Ascending aorta (tissue), 2 donors: ENCODE measurements around the gene GRIK3. TPM values are rescaled to one million over a fixed set of nuclear protein-coding genes. Genes with fewer than 3 reads are reported as not detected.

Experiments
- DNase-seq, 2 donors: peaks; one replicate each; pipeline ENCODE4 v3.0.0-alpha.2; 2019; ENCODE audit warnings: low spot score in 2 of 2
- H3K27ac ChIP-seq, 2 donors: fragments of 200-600 bp; sonication (generic); one replicate each; pipeline ENCODE4 v1.5.1; 2016 to 2017; ENCODE audit warnings: mild to moderate bottlenecking in 1 of 2
- H3K27me3 ChIP-seq: fragments of 200-600 bp; sonication (generic); one replicate; pipeline ENCODE4 v1.5.1; 2017
- H3K36me3 ChIP-seq, 2 donors: fragments of 200-600 bp; sonication (generic); one replicate each; pipeline ENCODE4 v1.5.1; 2016
- H3K4me1 ChIP-seq, 2 donors: fragments of 200-600 bp; sonication (generic); one replicate each; pipeline ENCODE4 v1.5.1; 2016 to 2017; ENCODE audit warnings: mild to moderate bottlenecking in 1 of 2
- H3K4me3 ChIP-seq, 2 donors: fragments of 200-600 bp; sonication (generic); one replicate each; pipeline ENCODE4 v1.5.1; 2016 to 2017; ENCODE audit warnings: mild to moderate bottlenecking in 1 of 2
- H3K9me3 ChIP-seq, 2 donors: fragments of 200-600 bp; sonication (generic); one replicate each; pipeline ENCODE4 v1.5.1; 2016
- intact Hi-C: fragments of 100-400 bp; cut with DNase I; formaldehyde crosslinking; loops from one replicate; pipeline ENCODE4 v1.15.1; 2023
- total RNA-seq: library from RNA; depleted of rRNA; stranded (reverse); fragments of >200 nt; gene quantifications from one replicate; pipeline ENCODE4 v1.1.0, GENCODE V29; 2016
- TF ChIP-seq, protein P1 (sequence below), 3 experiments: fragments of 200-600 bp in 2 of 3; fragments of 450-650 bp in 1 of 3; sonication (generic) in 2 of 3; IDR thresholded peaks; one replicate each; pipeline ENCODE4 v1.5.1; 2016 to 2019; ENCODE audit warnings: antibody characterized with exemption in 3 of 3, mild to moderate bottlenecking in 1 of 3, moderate library complexity in 1 of 3

Gene GRIK3
- total RNA-seq, 1 donor from 2014 or later, result under 0.01 TPM

DNA sequence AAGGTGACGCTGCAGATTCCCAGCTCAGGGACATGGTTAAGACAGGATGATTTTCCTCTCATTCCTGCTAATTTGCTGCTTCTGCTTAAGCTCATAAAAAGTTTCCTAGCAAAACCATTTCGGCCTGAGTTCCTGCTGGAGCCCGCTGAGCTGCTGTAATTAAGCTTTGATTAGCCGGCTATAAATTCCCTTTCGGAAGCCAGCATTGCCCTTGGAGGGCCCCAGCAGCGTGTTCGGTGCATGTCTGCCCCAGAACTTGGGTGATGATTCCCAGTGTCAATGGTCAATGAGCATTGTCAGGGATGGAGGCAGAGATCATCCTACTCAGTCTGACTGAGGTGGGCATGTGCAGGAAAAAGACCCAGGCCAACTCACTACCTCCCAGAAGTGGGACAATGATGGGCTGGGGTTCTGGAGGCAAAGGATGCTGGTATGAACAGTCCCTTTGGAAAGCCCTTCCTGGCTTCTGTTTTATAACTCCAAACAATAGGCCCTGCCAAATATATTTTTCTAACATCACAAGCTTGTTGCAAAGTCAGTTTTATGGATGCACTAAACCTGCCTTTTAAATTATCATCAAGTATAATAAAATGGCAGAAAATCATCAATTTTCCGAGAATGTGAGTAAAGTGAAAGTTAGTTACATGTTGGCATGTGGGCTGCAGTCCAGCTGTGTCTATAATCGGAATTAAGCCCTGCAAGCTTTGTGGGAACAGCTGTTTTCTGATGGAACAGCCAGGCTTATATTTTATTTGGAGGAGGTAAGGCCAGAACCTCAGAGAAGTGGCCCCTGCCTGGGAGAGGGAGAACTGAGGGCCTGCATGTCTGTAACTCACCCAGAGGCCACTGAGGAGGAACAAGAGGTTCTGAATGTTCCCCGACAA is 257.1 kb downstream of the GRIK3 start:
- TF ChIP-seq, protein P1, sequence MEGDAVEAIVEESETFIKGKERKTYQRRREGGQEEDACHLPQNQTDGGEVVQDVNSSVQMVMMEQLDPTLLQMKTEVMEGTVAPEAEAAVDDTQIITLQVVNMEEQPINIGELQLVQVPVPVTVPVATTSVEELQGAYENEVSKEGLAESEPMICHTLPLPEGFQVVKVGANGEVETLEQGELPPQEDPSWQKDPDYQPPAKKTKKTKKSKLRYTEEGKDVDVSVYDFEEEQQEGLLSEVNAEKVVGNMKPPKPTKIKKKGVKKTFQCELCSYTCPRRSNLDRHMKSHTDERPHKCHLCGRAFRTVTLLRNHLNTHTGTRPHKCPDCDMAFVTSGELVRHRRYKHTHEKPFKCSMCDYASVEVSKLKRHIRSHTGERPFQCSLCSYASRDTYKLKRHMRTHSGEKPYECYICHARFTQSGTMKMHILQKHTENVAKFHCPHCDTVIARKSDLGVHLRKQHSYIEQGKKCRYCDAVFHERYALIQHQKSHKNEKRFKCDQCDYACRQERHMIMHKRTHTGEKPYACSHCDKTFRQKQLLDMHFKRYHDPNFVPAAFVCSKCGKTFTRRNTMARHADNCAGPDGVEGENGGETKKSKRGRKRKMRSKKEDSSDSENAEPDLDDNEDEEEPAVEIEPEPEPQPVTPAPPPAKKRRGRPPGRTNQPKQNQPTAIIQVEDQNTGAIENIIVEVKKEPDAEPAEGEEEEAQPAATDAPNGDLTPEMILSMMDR (IDR thresholded peaks at IDR 0.05), result no peak
- H3K4me3 ChIP-seq, result no peak overlapping the region
- H3K27ac ChIP-seq, result no peak overlapping the region
- H3K36me3 ChIP-seq, result no peaks in the 10 kb centered on the region
- intact Hi-C loops, result no loop called here
- no peak for DNase-seq
- H3K9me3 ChIP-seq, result no peaks in the 10 kb centered on the region
- H3K27me3 ChIP-seq, result no peaks in the 10 kb centered on the region
- no peaks in the 10 kb centered on the region for H3K4me1 ChIP-seq

DNA sequence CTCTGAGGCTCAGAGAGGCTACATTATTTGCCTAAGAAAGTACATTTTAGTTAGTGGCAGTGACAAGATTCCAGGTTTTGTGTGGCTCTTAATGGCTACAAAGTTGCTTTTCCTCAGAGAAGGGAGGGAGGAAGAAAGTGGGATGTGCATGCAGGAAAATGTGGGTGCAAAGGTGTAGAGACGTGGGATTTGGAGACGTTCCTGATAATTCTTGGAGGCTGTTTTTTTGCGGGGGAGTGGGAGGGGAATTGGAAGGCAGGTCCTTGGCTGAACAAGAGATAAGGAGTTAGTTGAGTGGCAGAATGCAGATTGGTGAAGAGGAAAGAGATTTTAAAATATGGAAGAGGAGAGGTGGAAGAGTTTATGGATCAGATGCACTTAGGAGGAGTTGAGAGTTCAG is 258.1 kb downstream of the GRIK3 start:
- DNase-seq, result no peak
- intact Hi-C loops, result no loop called here
- H3K27me3 ChIP-seq, result no peaks in the 10 kb centered on the region
- no peak overlapping the region for H3K27ac ChIP-seq
- no peaks in the 10 kb centered on the region for H3K36me3 ChIP-seq
- H3K9me3 ChIP-seq, result no peaks in the 10 kb centered on the region
- TF ChIP-seq, protein P1 (IDR thresholded peaks at IDR 0.05), result no peak
- no peak overlapping the region for H3K4me3 ChIP-seq
- H3K4me1 ChIP-seq, result no peaks in the 10 kb centered on the region

DNA sequence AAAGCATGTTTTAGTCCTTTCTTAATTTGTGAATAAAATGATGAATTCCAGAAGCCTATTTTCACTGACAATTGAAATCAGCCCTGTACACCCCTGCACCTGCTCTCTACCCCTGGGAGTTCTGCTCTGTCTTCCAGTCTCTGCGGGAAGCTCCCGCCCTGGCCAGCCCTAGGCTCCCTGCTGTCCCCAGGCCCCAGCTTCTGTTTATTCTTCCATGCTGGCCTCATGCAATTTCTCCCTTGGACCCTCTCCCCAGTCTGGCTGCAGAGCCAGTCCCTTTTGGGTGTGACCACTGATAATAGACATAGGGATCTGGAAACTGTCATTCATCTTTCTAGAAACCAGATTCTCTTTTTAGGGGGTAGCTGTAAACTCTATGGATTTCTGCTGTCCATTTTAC is 258.6 kb downstream of the GRIK3 start:
- no peaks in the 10 kb centered on the region for H3K36me3 ChIP-seq
- DNase-seq, result no peak
- no peak overlapping the region for H3K4me3 ChIP-seq
- no peaks in the 10 kb centered on the region for H3K4me1 ChIP-seq
- H3K27ac ChIP-seq, result no peak overlapping the region
- H3K27me3 ChIP-seq, result no peaks in the 10 kb centered on the region
- TF ChIP-seq, protein P1 (IDR thresholded peaks at IDR 0.05), result no peak
- intact Hi-C loops, result no loop called here
- no peaks in the 10 kb centered on the region for H3K9me3 ChIP-seq

DNA sequence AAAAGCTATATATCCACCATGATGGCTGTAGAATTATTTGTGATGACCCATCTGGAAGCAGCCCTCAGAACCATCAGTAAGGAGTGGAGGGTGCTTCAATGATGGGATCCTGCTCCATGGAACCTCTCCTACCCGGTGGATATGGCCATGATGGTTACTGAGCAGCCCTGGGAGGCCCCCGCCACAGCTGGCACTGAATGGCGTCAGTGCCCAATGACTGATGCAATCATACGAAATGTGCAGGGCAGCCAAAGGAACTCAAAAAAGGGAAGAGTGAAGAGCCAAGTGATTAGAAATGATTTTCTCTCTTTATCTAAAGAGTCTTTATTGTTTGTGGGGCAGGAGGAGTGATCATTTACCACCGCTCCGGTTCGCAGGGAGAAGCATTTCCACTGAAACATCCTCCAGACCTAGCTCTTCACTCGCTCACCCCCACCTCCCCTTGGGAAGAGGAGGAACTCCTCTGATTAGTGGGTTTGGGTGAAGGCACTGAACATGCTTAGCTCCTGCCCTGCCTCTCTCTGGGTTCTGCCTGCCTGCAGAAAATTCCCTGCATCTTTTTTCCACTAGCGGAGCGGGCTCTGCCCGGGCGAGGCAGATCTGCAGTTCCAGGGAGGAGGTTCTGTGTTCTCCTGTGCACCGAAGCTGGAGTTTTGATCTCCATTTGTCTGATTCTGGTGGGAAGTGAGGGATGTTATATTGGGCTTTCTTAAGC is 260.3 kb downstream of the GRIK3 start:
- Histone ChIP-seq H3K9me3 (no peaks in the 10 kb centered on the region), H3K27me3 (no peaks in the 10 kb centered on the region), H3K27ac (no peak overlapping the region), H3K4me1 (no peaks in the 10 kb centered on the region), H3K36me3 (no peaks in the 10 kb centered on the region), H3K4me3 (no peak overlapping the region)
- TF ChIP-seq, protein P1 (IDR thresholded peaks at IDR 0.05), result no peak
- intact Hi-C loops, result no loop called here
- no peak for DNase-seq

DNA sequence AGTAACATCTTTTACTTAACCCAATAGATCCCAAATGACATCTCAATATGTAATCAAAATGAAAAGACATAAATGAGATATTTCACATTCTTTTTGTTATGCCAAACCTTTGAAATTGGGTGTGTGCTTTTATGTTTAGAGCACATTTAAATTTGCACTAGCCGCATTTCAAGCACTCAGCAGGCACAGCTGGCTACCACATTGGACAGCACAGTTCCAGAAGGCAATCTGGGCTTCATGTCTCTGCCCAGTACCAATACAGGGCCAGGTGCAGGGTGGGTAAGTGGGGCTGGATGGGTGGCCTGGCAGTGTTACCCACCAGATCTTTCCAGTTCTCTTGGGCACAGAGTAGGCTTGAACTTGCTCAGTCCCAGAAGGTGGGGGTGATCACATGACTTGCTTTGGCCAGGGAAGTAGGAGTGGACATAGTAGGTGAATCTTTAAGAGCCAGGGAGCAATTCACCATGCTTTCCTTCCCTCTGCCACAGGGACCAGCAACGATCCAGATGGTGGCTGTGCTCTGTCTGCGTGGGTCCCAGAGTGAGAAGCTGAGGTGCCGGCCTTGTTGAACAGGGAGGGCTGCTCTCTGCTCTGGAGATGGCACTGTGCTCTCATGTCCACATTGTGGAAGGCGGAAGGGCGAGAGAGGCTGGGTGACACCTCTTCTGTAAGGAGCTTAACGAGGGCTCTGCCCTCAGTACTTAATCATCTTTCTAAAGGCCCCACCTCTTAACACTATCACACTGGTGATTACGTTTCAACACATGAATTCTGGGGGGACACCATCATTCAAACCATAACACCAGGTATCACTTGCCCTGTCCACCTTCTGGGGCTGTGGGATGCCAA is 261.4 kb downstream of the GRIK3 start:
- intact Hi-C loops, result no loop called here
- Histone ChIP-seq H3K27me3 (no peaks in the 10 kb centered on the region), H3K9me3 (no peaks in the 10 kb centered on the region), H3K27ac (no peak overlapping the region), H3K36me3 (no peaks in the 10 kb centered on the region), H3K4me1 (no peaks in the 10 kb centered on the region), H3K4me3 (no peak overlapping the region)
- TF ChIP-seq, protein P1 (IDR thresholded peaks at IDR 0.05), result no peak
- no peak for DNase-seq
